Smooth muscle cell of the brain vasculature (primary cell): Measurements from ENCODE around the gene SUPT4H1.

Experiments
- DNase-seq: peaks from one replicate; pipeline ENCODE4 v3.0.0-alpha.2; 2012; ENCODE audit warnings: low read depth, low spot score

Gene SUPT4H1

DNA sequence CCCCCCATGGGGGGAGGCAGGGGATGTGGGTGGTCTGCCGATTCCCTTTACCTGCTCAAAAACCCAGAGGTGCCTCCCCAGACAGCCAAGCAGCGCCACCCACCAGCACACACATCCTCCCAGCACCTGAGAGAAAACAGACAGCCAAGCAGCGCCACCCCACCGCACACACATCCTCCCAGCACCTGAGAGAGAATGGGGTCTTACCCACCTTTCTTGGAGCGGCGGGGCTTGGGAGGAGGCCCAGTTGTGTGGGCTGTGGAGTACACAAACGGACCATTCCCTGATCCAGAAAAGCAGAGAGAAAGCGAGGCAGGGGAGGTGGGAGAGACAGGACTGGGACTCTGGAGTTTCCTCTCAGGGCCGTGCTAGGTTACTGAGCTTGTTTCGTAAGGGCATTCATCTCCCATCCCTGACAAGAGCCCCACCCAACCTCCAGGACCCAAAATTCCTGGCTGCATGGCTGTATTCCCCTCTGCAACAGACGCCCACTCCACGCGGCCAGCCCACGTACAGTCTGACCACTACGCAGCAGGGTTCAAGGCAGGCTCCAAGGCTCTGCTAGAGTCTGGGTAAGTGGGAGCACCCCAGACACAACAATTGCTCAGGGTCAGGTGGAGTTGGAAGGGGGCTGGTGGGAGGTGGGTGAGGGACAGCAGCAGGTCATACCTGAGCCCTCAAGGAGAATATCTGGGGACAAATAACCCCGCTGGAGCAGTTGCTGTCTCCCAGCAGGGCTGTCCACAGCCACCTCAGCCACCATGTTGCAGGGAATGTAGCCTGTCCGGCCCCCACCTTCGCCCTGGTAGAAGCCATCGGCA lies 45.7 kb downstream of the SUPT4H1 start:
- no peak for DNase-seq

DNA sequence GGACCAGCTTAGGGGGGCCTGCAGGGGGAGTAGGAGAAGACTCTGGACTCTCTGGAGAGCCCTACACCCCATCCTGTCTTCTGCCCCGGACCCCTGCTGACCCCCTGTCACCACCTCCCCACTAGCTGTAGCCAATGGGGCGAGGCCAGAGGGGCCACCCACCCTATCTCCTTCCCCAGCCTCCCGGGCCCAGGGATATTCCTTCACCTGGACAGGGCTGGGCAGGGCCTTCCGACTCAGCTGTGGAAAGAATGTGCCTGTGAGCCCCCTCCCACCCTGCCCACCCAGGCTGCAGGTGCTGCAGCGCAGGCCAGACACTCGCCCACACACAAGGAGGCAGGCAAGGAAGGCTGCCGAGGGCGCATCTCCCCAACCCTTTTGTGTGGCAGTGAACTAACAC lies 46.4 kb downstream of the SUPT4H1 start:
- no peak for DNase-seq

DNA sequence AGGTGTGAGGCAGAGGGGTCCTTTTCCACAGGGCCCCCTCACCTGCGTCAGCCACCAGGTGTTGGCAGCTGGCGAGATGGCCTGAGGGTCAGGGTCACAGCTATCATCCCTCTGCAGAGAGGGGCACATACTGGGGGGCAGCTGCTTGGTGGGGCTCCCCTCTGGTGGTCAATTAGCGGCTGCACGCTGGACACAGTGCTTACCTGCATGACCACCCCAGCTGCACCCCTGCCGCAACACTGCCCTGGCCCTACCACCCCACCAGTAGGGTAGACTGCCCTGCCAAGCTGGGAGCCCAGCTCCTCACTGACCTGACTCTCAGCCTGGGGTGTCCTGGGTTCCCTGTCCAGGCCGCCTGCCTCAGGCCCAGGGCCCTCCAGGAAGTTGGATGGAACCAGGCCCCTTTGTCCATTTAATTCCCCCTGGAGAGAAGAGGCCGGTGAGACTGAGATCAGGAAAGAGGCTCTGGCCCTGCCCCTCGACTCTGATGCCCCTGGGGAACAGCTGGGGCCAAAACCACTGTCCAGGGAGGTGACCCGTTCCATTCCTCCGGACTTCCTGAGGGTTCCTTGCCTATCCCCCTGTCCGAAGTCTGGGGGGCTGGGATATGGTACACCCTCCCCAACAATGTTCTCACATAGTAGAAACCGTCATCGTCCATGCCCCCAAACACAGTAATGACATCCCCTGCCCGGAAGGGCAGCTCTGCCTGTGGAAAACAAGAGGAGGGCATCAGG lies 47.1 kb downstream of the SUPT4H1 start:
- no peak for DNase-seq

DNA sequence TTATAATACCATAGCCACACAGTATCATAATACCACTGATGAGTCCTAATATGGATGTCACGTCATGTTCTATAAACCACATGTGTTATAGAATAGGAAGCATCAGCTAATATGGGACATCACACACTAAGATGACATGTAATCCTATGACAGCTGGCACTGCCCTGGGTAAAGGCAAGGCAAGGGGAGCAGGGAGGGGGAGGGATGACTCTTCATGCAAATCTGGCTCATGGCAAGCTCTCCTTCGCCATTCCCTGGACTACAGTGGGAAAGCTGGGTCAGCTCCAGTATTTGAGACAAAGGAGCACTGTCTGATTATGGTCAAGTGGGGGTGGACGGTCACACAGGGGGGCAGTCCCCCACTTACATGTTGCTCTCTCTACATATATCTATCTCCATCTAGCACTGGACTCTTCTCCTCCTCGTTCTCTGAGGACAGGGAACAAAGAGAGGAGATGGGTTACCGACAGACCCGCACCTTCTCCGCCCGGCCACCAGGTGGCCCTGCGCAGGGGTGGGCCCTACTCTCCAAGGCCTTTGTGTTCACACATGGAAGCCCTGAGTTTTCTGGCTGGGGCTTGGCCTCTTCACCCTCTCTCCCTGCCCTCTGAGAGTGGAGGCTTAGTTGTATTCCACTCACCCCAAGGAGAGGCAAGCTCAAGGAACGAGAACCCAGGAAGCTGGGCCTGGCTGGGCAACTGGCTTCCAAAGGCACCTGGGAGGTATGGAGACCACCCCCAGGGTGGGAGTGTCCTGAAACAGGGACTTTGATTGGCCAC lies 47.8 kb downstream of the SUPT4H1 start:
- no peak for DNase-seq

DNA sequence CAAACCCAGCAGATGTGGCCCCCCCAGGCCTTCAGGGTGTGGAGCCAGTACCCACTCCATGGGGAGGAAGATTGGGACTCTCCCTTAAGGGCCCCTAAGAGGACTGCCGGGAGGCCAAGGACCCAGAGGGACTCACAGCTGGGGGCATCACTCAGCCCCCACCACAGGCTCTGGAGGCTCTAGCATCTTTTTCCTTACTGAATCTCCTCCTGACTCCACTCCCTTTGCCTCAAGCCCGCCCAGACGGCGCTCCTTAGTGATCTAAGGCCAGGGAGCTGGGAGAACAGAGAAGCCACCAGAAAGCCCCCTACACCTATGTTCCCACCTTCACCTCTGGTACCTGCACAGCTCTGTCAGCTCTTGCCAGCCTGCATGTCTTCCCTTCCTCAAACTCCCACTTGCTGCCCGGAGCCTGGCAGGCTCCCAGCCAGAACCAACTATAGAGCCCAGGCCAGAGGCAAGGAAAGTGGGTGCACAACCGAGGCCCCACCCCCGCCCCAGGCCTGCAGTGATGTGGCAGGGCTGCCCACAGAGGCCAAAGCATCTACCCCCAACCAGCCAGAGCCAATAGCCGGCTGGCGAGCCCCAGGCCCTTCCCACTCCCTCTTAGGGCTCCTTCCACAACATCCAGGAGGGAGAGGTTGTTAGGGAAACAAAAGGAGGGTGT lies 48.9 kb downstream of the SUPT4H1 start:
- DNase-seq, result no peak

DNA sequence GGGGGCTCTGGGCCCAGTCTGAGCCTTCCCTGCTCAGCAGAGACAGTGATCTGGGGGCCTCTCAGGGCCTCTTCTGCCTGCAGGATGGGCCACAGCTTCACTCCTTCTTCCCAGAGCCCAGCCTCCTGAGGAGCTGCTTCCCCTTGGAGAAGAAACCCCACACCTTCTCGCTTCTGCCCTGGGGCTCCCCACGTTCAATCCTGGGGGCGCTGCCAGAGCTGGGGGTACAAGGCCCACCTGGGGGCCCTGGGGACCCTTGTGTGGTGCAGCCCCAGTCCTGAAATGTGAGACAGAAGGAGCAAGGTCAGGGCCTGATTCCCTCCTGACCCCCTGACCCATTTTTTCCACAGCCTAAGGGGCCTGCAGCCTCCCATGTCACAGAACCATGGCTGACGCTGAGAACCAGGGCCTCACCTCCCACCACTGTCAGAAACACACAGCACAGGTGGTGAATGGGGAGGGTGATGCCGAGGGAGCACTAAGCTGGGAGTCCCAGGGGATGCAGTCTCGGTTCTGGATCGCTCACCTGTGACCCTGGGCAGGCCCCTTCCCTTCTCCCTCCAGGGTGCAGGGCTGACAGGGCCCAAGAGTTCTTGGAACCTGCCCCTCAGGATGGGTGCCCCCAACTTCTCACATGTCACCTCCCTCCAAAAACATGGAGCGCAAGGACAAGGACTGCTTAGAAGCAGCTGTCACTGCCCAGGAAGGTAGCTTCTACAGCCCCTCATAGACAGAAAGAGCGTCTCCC lies 49.7 kb downstream of the SUPT4H1 start:
- no peak for DNase-seq

DNA sequence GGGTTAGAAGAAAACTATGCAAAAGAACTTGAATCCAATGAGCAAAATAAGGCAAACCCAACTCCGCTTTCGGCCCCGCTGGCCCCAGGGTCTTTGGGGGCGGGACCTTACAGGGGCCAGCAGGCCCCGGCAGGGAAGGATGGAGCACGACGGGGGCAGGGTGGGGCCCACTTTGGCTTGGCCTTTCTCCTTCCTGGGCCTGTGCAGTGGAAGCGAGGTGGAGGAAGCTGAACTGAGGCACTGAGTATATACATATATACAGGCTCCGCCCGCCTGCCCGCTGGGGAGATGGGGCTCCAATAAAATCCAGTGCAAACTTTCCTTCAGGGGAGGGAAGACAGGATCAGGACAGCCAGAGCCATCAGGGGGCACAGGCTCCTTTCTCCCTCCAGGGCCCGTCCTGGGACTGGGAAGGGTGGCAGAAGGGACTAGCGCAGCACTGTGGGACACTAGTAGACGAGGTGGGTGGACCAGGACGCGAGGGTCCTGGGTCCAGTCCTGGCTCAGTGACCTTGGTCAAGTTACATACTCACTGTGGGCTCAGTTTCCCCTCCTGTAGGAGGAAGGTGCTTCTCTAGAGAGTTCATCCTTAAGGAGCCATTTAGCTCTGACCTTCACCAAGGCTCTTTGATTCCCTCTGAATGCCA lies 50.4 kb downstream of the SUPT4H1 start:
- DNase-seq, result no peak

DNA sequence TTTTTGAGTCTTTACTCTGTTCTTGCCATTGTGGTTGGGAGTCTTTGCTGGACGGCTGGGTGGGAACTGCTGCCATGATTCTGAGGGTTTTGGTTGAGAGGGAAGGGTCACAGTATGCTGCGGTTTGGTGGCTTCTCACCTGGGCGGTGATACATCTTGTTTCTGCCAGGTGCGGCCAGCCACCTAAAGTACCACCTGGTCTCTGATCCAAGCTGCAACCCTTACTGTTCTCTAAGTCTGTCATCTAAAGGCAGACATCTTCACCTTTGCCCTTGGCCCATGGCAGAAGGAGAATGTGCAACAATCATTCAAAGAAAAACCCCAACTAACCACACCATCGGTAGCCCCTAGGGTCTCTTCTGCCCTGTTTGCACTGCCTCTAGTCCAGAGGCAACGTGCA lies 51.7 kb downstream of the SUPT4H1 start:
- no peak for DNase-seq
